Endothelial cell of hepatic sinusoid (primary cell): ENCODE measurements around the gene BTG2.
"Not testable (repeated sequence)": the region's sequence is repeated elsewhere in the genome, so short reads cannot be mapped to it uniquely, and the experiment has no call there.

Source experiments
- in situ Hi-C: cut with HindIII; loops from 2 replicates; pipeline ENCODE4 v1.10.0; 2017; ENCODE audit warnings: low sequenced_read_pairs

BTG2 gene

GRCh38 chr1:203311368-203312301 is 6.3 kb downstream of the BTG2 start:
- in situ Hi-C loops = no loop called here

- in situ Hi-C loops = not testable (repeated sequence)
Observed at GRCh38 chr1:203314025-203314759, 8.9 kb downstream of the BTG2 start.

DNA sequence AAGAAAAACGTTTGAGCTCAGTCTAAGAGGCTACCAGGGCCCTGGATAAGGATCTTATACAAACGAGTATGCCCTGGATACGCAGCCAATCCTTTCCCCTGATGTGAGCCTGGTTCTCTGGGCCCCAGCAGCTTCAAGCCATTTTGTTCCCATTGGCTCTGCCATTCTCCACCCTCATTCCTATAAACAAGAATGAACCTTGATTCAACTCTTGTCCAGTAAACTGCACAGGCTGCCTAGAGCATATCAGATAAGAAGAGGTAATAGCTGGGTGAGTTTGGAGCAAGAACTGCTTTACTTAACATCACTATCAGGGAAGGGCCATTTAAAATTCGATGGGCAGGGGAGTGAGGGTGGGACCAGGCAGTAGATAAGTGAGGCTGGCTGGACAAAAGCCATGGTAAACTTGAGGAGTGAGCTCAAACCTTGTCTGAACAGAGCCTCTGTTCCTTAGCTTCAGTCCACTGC is 11.3 kb downstream of the BTG2 start:
- in situ Hi-C loops = no loop called here

DNA sequence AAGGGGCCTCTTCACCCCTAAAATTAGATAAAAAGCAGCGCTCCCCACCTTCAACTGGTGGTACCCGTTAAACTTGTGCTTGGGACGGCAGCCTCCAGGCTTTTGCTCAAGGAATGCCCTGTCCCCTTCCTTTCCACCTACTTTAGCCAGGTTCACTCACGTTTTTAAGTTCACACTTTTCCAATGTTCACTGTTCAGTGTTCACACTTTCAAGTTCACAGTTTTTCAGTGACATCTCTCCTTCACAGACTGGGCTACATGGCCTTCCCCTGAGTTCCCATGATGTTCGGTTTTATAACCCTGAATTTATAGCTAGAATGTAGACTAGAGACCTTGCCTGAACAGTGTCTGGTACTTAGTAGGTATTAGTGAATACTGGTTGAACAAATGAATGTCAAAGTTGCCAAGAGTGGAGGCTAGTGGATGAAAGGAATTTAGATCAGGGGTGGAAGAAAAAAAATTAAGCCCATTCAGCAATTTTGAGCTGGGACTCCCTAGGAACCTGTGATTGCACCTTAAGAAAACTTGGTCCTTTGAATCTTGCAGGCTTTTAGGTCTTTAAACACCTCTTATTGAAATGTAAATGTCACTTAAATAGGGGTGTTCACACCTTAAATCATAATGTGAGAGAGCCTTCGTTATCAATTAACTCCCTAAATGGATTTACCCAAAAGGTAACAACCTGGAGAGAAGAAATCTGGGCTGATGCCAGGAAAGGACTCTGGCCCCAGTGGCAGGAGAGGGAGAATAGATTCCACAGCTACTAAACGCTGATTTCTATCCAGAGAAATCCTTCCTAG is 12.3 kb downstream of the BTG2 start:
- in situ Hi-C loops = no loop called here

- in situ Hi-C loops = no loop called here
Observed at GRCh38 chr1:203318229-203318517, 12.9 kb downstream of the BTG2 start.

GRCh38 chr1:203320591-203321272 is 15.4 kb downstream of the BTG2 start:
- in situ Hi-C loops = no loop called here

- in situ Hi-C loops = no loop called here
Observed at GRCh38 chr1:203321273-203322052, 16.1 kb downstream of the BTG2 start.

DNA sequence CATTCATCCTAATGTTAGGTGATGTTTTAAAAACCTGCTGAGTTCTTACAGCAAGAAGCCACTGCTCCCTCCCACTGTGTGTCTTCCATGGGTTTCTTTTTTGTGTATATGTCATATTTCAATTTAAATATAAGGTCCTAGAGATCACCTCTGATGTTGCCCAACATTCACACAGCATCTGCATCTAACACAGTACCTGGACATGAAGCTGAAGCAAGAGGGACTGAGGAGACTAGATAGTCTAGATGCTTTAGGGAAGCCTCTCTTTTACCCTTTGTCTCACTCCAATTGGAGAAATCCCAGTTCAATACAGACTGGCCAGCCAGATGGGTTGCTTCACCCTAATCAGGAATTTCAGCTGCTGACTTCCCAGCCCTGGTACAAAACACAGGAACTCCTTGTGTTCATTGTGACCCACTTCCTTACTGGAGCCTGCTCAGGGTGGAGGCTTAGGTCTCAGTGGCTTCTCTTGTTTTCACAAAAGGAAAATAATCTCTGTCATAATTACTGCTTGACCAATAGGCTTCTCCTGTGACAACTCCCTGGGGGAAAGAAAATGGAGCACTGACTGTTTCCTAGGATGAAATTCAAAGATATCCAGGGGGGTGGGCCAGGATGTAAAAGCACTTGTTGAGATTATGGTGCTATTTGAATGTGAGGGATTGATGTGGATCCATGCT is 17.3 kb downstream of the BTG2 start:
- in situ Hi-C loops = no loop called here

DNA sequence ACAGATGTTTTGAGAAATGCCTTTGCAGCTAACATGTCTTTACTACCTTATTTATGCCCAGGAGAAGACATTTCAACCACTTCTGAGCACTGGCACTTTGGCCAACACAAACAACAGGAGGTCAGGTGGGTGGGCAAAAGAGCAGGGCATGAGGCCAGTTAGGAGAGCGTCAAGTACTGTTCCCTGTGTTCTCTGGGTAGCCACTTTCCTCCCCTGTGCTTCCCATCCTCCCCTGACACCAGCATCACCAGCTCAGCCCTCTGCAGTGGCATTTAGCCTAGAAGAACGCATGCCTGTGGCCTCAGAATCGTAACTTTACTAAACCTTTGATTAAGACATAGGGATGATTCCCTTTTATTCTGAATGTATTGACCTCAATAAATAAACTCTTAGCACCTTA is 18.3 kb downstream of the BTG2 start:
- in situ Hi-C loops = no loop called here

DNA sequence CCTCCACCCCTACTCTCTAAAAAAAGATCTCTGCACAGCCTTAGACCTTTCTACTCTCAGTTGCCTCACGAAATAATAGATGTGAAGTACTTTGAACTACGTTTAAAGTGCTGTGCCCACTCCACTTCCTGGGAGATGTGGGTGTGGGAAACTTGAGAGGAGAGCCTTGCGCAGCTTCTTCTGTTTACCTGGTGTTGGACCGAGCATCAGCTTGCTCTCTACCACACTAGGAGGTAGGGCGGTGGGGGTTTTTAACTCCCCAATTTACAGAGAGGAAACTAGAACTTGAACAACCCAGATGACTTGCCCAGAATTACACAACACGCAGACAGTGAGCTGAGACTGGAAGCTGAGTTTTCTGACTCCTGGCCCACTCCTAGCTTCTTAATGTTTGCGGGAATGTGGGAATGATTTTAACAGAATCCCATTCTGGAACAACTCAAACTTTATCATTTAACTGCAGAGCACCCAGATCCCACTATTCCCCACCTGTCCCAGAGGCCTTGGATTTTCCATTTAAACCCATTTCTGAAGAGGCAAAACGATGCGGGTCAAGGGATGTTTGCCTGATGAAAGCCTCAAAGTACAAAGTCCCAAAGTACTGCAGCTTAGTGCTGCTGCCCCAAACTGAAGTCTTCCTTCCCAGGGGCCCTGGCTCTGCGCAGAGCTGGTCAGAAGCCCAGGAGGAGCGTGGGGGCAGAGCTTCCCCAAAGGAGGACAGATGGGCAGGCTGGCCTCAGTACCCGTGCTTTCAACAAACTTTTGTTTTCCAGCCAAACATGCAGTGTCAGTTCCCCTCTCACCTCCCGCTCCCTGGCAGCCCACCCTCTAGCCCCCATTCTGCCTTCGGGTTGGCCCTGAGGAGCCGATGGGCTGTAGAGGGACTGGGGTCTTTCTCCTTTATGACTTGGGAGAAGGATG is 19.0 kb downstream of the BTG2 start:
- in situ Hi-C loops = no loop called here

DNA sequence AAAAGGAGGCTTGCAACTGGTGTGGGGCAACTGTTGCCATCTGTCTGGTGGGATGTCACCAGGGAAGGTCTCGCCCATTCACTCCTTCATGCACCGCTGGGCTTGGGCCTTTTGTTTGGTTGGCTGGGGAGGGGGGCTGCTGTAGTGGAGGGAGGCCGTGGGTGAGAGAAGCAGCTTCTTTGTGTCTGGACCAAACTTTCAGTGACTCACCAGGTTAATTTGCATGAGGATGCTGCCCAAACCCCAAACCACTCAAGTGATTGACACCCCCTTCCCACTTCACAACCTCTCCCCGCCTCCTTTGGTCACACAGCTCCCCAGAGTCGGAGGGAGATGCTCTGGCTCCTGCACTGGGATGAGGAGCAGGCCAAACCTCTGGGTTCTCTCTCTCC is 19.7 kb downstream of the BTG2 start:
- in situ Hi-C loops = no loop called here

GRCh38 chr1:203325418-203326091 is 20.2 kb downstream of the BTG2 start:
- in situ Hi-C loops = no loop called here

DNA sequence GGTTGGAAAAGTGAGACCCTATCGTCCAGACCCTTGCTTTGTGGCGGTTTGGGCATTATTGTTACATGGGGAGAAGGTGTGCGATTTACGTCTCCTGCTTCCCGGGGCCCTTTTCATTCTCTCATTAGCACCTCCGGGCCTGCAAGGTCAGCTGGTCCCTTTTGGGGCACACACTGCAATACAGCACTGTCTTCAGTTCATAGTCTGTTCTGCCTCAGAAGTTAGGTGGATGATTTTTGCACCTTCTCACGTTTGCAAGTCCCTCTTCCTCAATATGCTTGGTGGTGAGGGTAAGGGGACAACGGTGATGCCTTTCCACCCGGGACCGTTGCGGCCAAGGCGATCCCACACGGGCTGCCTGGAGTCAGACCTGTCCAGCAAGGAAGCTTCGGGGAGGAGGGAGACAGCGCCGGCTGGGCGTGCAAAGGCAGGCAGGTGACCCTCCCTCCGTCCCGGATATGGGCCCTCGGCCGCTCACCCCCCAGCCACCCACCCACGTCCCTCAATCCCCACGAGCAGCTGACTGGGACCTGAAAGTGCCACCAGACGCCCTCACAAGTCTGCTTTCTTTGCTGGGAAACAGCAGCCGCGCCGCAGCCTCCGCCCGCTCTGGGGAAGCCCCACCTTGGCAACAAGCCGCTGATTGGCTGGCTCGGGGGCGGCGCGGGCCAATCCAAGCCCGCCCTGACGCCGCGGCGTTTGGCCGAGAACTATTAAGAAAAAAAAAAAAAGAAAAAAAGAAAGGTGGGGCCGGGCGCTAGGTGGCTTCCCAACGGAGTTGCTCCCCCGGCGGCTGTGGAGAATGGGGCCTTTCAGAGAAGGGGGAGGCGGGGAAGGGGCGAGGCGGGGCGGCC is 21.7 kb downstream of the BTG2 start:
- in situ Hi-C loops = no loop called here

DNA sequence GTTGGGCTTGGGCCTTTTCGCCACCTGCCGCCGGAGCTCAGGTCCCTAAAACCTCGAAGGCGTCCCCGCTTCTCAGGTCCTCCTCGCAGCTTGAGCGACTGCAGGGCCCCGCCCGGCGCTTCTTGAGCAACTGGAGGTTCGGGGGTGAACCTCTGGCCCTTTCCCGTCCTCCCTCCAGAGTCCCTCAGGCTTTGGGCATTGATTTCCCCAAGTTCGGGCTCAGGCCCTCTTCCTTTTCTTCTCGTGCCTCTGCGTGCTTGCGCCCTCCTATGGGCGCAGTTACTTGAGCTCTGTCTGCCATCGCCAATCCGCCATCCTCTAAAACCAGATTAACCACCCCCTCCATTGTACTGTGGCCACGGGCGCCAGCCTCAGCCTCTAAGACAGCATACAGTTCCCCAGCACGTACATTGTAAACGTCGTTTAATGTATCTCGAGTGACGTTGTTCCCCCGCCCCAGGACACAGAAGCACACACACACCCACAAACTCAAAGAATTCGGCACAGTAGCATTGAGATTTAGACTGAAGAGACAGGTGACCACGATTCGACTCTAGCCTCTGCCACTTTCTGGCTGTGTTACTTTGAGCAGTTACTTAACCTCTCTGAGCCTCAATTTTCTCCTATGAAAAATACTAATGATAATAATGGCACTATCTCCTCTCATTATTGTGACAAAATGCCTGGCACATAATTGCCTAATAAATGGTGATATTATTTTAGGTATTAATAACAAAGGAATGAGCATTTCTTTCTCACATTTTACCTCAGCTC is 22.6 kb downstream of the BTG2 start:
- in situ Hi-C loops = no loop called here

- in situ Hi-C loops = no loop called here
Observed at GRCh38 chr1:203328714-203329122, 23.4 kb downstream of the BTG2 start.

DNA sequence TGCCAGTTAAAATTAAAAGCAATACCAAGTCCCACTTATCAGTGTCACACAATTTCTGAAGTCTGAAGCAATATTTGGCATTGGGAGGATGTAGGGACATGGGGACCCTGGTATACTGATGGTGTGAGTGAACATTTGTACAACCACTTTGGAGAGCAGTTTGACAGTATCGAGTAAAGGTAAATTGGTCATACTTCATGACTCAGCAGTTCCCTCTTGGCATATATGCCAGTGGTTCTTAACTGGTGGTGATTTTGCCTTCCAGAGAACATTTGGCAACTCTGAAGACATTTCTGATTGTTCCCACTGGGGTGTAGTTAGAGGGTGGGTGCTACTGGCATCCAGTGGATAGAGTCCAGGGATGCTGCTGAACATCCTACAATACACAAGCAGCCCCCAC is 25.9 kb downstream of the BTG2 start:
- in situ Hi-C loops = no loop called here
